NCI-H526 (cell line): ENCODE measurements around the gene CYB561D2.
A peak's percentile ranks its signal among the peaks of the same experiment; 100 is the strongest.

Experiments
- DNase-seq, 2 experiments: peaks; one replicate each; lab custom pipeline; 2025; lab: John Stamatoyannopoulos, UW

Gene CYB561D2

GRCh38 chr3:50365080-50365841, 14.6 kb downstream of the CYB561D2 start:
- peak; percentile 39 to 84 for DNase-seq

- no peak for DNase-seq
These were observed 15.2 kb downstream of the CYB561D2 start for GRCh38 chr3:50365842-50366220.

- DNase-seq = no peak
These were observed 18.5 kb downstream of the CYB561D2 start for GRCh38 chr3:50369012-50369670.

GRCh38 chr3:50370594-50370993, 19.9 kb downstream of the CYB561D2 start:
- peak; percentile 4 to 58 for DNase-seq

GRCh38 chr3:50371133-50371685, 20.5 kb downstream of the CYB561D2 start:
- DNase-seq = no peak

GRCh38 chr3:50372349-50372748, 21.7 kb downstream of the CYB561D2 start:
- DNase-seq = no peak

GRCh38 chr3:50373146-50374051, 22.7 kb downstream of the CYB561D2 start:
- DNase-seq = no peak

GRCh38 chr3:50374363-50375257, 23.9 kb downstream of the CYB561D2 start:
- DNase-seq = no peak

- peak in 1 of 2 experiments; percentile 25 for DNase-seq
These were observed 24.7 kb downstream of the CYB561D2 start for GRCh38 chr3:50375258-50375931.

GRCh38 chr3:50378024-50378423, 27.4 kb downstream of the CYB561D2 start:
- DNase-seq = no peak

GRCh38 chr3:50378757-50379156, 28.1 kb downstream of the CYB561D2 start:
- no peak for DNase-seq

GRCh38 chr3:50380405-50381085, 29.9 kb downstream of the CYB561D2 start:
- no peak for DNase-seq

- peak; percentile 12 to 35 for DNase-seq
These were observed 30.7 kb downstream of the CYB561D2 start for GRCh38 chr3:50381383-50381782.

GRCh38 chr3:50382722-50383121, 32.1 kb downstream of the CYB561D2 start:
- no peak for DNase-seq

- no peak for DNase-seq
These were observed 33.1 kb downstream of the CYB561D2 start for GRCh38 chr3:50383750-50384149.

- DNase-seq = no peak
These were observed 35.1 kb downstream of the CYB561D2 start for GRCh38 chr3:50385754-50386153.

- DNase-seq = no peak
These were observed 37.5 kb downstream of the CYB561D2 start for GRCh38 chr3:50388016-50388719.

GRCh38 chr3:50388720-50389413, 38.2 kb downstream of the CYB561D2 start:
- DNase-seq = no peak

- DNase-seq = no peak
These were observed 38.7 kb downstream of the CYB561D2 start for GRCh38 chr3:50389414-50389767.
